ENCODE data around the gene PANK2. TPM values are rescaled to one million over a fixed set of nuclear protein-coding genes. Genes with fewer than 3 reads are reported as not detected.

Gene PANK2
- total RNA-seq, 1 experiment from 2014 or later, result 50.8 TPM

DNA sequence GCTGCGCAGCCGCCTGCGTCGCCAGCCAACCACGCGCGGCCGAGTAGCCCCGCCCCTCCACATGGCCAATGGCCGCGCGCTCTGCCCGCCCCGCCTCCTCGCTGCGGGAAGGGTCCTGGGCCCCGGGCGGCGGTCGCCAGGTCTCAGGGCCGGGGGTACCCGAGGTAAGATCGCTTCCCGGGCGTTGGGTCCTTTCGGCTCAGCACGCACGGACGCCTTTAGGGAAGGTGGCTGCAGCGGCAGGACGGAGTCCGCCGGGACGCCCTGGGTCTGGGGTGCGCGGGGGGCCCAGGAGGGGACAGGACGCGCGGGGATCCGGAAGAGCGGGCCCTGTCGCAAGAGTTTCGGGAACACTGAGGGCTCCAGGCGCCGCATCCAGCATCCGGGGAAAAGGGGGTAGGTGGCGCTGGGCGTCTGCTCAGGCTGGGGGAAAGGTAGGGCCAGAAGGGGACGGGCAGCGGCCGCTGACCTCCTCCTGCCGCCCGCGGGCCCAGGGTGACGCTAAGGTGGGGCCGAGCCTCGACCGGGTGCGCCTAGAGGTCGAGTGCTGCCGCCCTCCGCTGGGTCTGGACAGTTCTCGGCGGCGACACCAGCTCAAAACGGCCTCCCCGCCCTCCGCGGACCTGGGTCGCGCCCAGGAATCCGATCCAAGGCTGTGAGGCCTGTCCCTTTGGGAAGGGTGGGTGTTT lies 42.3 kb upstream of the PANK2 start, which contains the start of gene MAVS:
TSS of gene MAVS (plus strand) at position 95 of the 689 bp plus-strand sequence. CDS start 7,791 bp downstream, outside the sequence.
- peaks cover 50% of the 10 kb centered on the region for H3K4me1 ChIP-seq (ENCODE audit: insufficient read depth, low read length)
- ATAC-seq (peak; percentile 86), DNase-seq (peak; percentile 88)
- no peaks in the 10 kb centered on the region for H3F3A ChIP-seq (ENCODE audit: low read length, unreplicated experiment)
- peak within 1 kb of the TSS; percentile 94 for H3K27ac ChIP-seq (ENCODE audit: low read length)
- no TSS peak for BruUV-seq (replicated peaks)
- no peaks in the 10 kb centered on the region for H3K27me3 ChIP-seq (ENCODE audit: low read length)
- H3K9me3 ChIP-seq (ENCODE audit: low read length), result no peaks in the 10 kb centered on the region
- peaks cover 42% of the 10 kb centered on the region for H3K79me2 ChIP-seq (ENCODE audit: low read length)
- H4K20me1 ChIP-seq (ENCODE audit: low read length), result no peaks in the 10 kb centered on the region
- ChIA-PET POLR2A (ENCODE audit: unreplicated experiment) (interaction anchor here (0.5 kb wide), 1 partner anchor 491 kb away, joined by 7 read pairs; no protein-coding TSS in a partner anchor), CTCF (no interaction called here)
- peak within 1 kb of the TSS; percentile 94 for H3K4me3 ChIP-seq (ENCODE audit: low read length)
- peak within 1 kb of the TSS; percentile 98 for H3K9ac ChIP-seq (ENCODE audit: low read length)
- peak within 1 kb of the TSS; percentile 86 for H2AFZ ChIP-seq (ENCODE audit: low read length)
- TF ChIP-seq, protein P1, sequence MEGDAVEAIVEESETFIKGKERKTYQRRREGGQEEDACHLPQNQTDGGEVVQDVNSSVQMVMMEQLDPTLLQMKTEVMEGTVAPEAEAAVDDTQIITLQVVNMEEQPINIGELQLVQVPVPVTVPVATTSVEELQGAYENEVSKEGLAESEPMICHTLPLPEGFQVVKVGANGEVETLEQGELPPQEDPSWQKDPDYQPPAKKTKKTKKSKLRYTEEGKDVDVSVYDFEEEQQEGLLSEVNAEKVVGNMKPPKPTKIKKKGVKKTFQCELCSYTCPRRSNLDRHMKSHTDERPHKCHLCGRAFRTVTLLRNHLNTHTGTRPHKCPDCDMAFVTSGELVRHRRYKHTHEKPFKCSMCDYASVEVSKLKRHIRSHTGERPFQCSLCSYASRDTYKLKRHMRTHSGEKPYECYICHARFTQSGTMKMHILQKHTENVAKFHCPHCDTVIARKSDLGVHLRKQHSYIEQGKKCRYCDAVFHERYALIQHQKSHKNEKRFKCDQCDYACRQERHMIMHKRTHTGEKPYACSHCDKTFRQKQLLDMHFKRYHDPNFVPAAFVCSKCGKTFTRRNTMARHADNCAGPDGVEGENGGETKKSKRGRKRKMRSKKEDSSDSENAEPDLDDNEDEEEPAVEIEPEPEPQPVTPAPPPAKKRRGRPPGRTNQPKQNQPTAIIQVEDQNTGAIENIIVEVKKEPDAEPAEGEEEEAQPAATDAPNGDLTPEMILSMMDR (conservative IDR thresholded peaks at IDR 0.05; ENCODE audit: low read depth, low read length), result no peak
- TF ChIP-seq EZH2phosphoT487 (IDR thresholded peaks at IDR 0.05; ENCODE audit: borderline replicate concordance, low read length), result no peak
- no peak for TF ChIP-seq EZH2 (IDR thresholded peaks at IDR 0.05; ENCODE audit: low read length, unreplicated experiment)
- peak within 1 kb of the TSS; percentile 100 for H3K4me2 ChIP-seq (ENCODE audit: low read length)
- intact Hi-C loops (cut with micrococcal nuclease), result loop anchor here (2.0 kb wide), 1 partner anchor 26 kb away; the partner anchor contains the start of gene AP5S1
- H3K36me3 ChIP-seq (ENCODE audit: low read depth, low read length), result no peaks in the 10 kb centered on the region
- no peaks in the 10 kb centered on the region for H3K9me2 ChIP-seq (replicated peaks; ENCODE audit: low read length)

DNA sequence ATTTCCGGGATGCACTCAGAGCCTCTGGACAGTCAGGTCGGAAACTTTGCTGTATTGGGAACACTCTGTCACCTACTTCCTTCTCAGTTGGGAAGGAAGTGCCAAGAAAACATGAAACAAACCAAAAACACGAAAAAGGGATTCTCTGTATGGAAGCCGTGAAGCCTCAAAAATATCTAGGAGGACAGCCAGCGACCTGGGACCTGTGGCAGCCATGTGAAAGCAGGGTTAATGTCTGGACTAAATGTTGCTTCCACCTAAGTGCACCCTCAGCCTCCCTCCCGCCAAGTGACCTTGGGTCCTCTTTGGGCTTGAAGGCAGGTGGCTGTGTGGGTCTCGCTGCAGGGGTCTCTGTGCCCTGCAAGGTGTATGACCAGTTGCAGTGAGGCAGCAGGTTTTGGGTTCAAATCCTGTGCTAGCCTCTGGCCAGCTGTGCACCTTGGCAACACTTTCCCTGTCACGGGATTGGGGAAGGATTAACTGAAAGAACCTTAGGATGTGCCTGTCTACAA lies 41.7 kb upstream of the PANK2 start:
- Histone ChIP-seq H3K79me2 (ENCODE audit: low read length) (peaks cover 46% of the 10 kb centered on the region), H3K9me3 (ENCODE audit: low read length) (no peaks in the 10 kb centered on the region), H2AFZ (ENCODE audit: low read length) (peak overlapping the region; percentile 86), H3K27me3 (ENCODE audit: low read length) (no peaks in the 10 kb centered on the region), H4K20me1 (ENCODE audit: low read length) (no peaks in the 10 kb centered on the region), H3K4me1 (ENCODE audit: insufficient read depth, low read length) (peaks cover 45% of the 10 kb centered on the region), H3K4me3 (ENCODE audit: low read length) (peak overlapping the region; percentile 94), H3K36me3 (ENCODE audit: low read depth, low read length) (no peaks in the 10 kb centered on the region), H3F3A (ENCODE audit: low read length, unreplicated experiment) (no peaks in the 10 kb centered on the region), H3K4me2 (ENCODE audit: low read length) (peak overlapping the region; percentile 100), H3K9me2 (replicated peaks; ENCODE audit: low read length) (no peaks in the 10 kb centered on the region), H3K9ac (ENCODE audit: low read length) (peak overlapping the region; percentile 98), H3K27ac (ENCODE audit: low read length) (peak overlapping the region; percentile 94)
- TF ChIP-seq, protein P1 (conservative IDR thresholded peaks at IDR 0.05; ENCODE audit: low read depth, low read length), result no peak
- no peak for TF ChIP-seq EZH2 (IDR thresholded peaks at IDR 0.05; ENCODE audit: low read length, unreplicated experiment)
- no peak for TF ChIP-seq EZH2phosphoT487 (IDR thresholded peaks at IDR 0.05; ENCODE audit: borderline replicate concordance, low read length)
- POLR2A ChIA-PET (ENCODE audit: unreplicated experiment), result no interaction called here
- intact Hi-C loops (cut with micrococcal nuclease), result loop anchor here (2.0 kb wide), 1 partner anchor 27 kb away; the partner anchor contains the start of gene AP5S1
- CTCF ChIA-PET, result no interaction called here
- DNase-seq (peak; percentile 30), ATAC-seq (no peak)
- BruUV-seq (replicated peaks), result TSS peak; percentile 70

DNA sequence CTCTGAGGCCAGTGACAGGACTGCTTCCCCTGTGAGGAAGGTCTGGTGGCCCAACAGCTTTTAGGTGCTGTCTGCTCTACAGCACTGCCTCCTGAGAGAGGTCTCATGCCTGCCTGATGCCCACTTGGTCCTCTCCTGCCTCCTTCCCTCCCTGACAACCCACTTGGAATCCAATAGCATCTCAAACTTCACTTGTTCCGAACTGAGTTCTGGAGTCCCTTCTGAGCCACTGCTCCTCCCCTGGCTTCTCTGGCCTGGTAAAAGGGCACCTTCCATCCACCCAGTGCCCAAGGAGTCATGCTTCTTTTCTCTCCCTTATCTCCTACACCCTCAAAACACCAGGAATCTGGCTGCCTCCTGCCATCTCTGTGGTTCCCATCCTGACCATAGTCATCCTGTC lies 40.6 kb upstream of the PANK2 start:
- no peak overlapping the region for H2AFZ ChIP-seq (ENCODE audit: low read length)
- CTCF ChIA-PET, result no interaction called here
- peaks cover 46% of the 10 kb centered on the region for H3K79me2 ChIP-seq (ENCODE audit: low read length)
- peaks cover 34% of the 10 kb centered on the region for H3K4me1 ChIP-seq (ENCODE audit: insufficient read depth, low read length)
- no peak overlapping the region for H3K9ac ChIP-seq (ENCODE audit: low read length)
- TF ChIP-seq EZH2 (IDR thresholded peaks at IDR 0.05; ENCODE audit: low read length, unreplicated experiment), result no peak
- TF ChIP-seq, protein P1 (conservative IDR thresholded peaks at IDR 0.05; ENCODE audit: low read depth, low read length), result no peak
- TF ChIP-seq EZH2phosphoT487 (IDR thresholded peaks at IDR 0.05; ENCODE audit: borderline replicate concordance, low read length), result no peak
- ATAC-seq (no peak), DNase-seq (no peak)
- H3K9me3 ChIP-seq (ENCODE audit: low read length), result no peaks in the 10 kb centered on the region
- BruUV-seq (replicated peaks), result no TSS peak
- H3K27ac ChIP-seq (ENCODE audit: low read length), result no peak overlapping the region
- H4K20me1 ChIP-seq (ENCODE audit: low read length), result no peaks in the 10 kb centered on the region
- H3K36me3 ChIP-seq (ENCODE audit: low read depth, low read length), result no peaks in the 10 kb centered on the region
- peak overlapping the region; percentile 100 for H3K4me2 ChIP-seq (ENCODE audit: low read length)
- H3F3A ChIP-seq (ENCODE audit: low read length, unreplicated experiment), result no peaks in the 10 kb centered on the region
- H3K27me3 ChIP-seq (ENCODE audit: low read length), result no peaks in the 10 kb centered on the region
- H3K4me3 ChIP-seq (ENCODE audit: low read length), result no peak overlapping the region
- H3K9me2 ChIP-seq (replicated peaks; ENCODE audit: low read length), result no peaks in the 10 kb centered on the region
- POLR2A ChIA-PET (ENCODE audit: unreplicated experiment), result no interaction called here
- intact Hi-C loops (cut with micrococcal nuclease), result no loop called here

All from PC-3 (cell line).